Activated T-cell treated with anti-CD3 and anti-CD28 coated beads, Interleukin-2, amount 50 U/mL, for 4 hours (primary cell): ENCODE data around the gene SCN9A. TPM values are rescaled to one million over a fixed set of nuclear protein-coding genes. Genes with fewer than 3 reads are reported as not detected.

ENCODE experiments used
- ATAC-seq, 2 donors: fragments of 200-7000 bp; cut with Tn5 transposase; one replicate each; pipeline ENCODE4 v1.10.0; 2021
- DNase-seq: peaks from one replicate; pipeline ENCODE4 v3.0.0-alpha.2; 2020
- H3K27me3 Mint-ChIP-seq: one replicate; pipeline ENCODE4 v1.8.0; 2021; ENCODE audit warnings: low read depth, mixed read lengths
- H3K36me3 Mint-ChIP-seq: one replicate; pipeline ENCODE4 v1.8.0; 2022; ENCODE audit warnings: mixed read lengths; ENCODE audit not compliant: insufficient read depth
- H3K4me1 Mint-ChIP-seq: one replicate; pipeline ENCODE4 v1.8.0; 2021; ENCODE audit warnings: low read depth, mixed read lengths
- H3K4me3 Mint-ChIP-seq: one replicate; pipeline ENCODE4 v1.8.0; 2021; ENCODE audit warnings: mild to moderate bottlenecking, moderate library complexity, mixed read lengths
- H3K9me3 Mint-ChIP-seq: one replicate; pipeline ENCODE4 v1.8.0; 2021; ENCODE audit warnings: mixed read lengths
- total RNA-seq, 3 donors: library from RNA; stranded (reverse); gene quantifications; one replicate each; pipeline ENCODE4 v1.2.1, GENCODE V29; 2021

Gene SCN9A
- total RNA-seq, 3 donors from 2014 or later, result 0.13 TPM; not detected in 2

- Mint-ChIP-seq H3K36me3 (no peaks in the 10 kb centered on the region), H3K4me3 (no peak overlapping the region), H3K4me1 (no peaks in the 10 kb centered on the region), H3K9me3 (no peaks in the 10 kb centered on the region), H3K27me3 (no peaks in the 10 kb centered on the region)
- no peak for ATAC-seq
- DNase-seq, result no peak
Observed at GRCh38 chr2:166179201-166179600, 196.5 kb downstream of the SCN9A start.

GRCh38 chr2:166173263-166173662, 202.5 kb downstream of the SCN9A start:
- DNase-seq, result no peak
- Mint-ChIP-seq H3K36me3 (no peaks in the 10 kb centered on the region), H3K4me1 (no peaks in the 10 kb centered on the region), H3K9me3 (no peaks in the 10 kb centered on the region), H3K4me3 (no peak overlapping the region), H3K27me3 (no peaks in the 10 kb centered on the region)
- ATAC-seq, result no peak

DNA sequence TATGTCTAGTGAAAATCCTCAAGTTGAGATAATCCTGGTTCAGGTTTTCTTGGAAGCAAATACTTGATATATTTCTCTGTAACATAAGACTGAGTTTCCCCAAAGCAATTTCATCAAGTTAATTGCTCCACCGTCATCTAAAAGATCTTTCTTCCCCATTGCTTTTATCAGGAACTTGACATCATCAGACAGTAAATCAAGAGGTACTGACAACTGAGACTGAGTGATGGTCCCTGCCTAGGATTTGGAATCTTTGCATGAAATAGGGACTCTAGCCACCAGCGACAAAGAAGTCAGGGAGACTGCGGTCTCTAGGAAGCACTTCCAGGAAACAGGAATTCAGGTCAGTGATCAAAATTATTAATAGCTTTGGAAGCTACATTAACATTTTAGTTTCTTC, 204.5 kb downstream of the SCN9A start:
- no peak for ATAC-seq
- DNase-seq, result no peak
- Mint-ChIP-seq H3K4me1 (no peaks in the 10 kb centered on the region), H3K9me3 (no peaks in the 10 kb centered on the region), H3K36me3 (no peaks in the 10 kb centered on the region), H3K4me3 (no peak overlapping the region), H3K27me3 (peaks cover under 1% of the 10 kb centered on the region)

DNA sequence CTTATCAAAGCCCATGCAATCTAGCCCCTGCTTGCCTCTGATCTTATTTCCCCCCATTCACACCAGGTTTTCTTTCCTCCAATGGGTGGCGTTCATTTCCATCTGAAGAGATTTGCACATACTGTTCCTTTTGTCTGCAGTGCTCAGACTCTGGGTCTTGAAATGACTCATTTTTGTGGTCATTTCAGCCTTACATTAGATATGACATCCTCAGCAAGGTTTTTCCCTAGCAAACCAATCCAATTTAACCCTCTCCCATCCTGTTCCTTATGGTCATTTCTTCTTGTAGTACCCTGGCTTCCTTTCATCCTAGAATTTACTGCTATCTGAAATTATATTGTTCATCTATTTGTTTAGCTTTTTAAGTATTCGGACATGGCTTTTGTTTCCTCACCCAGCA, 205.4 kb downstream of the SCN9A start:
- no peak for ATAC-seq
- DNase-seq, result no peak
- no peak overlapping the region for H3K4me3 Mint-ChIP-seq
- no peaks in the 10 kb centered on the region for H3K9me3 Mint-ChIP-seq
- H3K4me1 Mint-ChIP-seq, result no peaks in the 10 kb centered on the region
- peaks cover 3% of the 10 kb centered on the region for H3K27me3 Mint-ChIP-seq
- H3K36me3 Mint-ChIP-seq, result no peaks in the 10 kb centered on the region

GRCh38 chr2:166167449-166167848, 208.3 kb downstream of the SCN9A start:
- Mint-ChIP-seq H3K27me3 (peaks cover 3% of the 10 kb centered on the region), H3K36me3 (no peaks in the 10 kb centered on the region), H3K4me1 (no peaks in the 10 kb centered on the region), H3K4me3 (no peak overlapping the region), H3K9me3 (no peaks in the 10 kb centered on the region)
- ATAC-seq (no peak), DNase-seq (no peak)

DNA sequence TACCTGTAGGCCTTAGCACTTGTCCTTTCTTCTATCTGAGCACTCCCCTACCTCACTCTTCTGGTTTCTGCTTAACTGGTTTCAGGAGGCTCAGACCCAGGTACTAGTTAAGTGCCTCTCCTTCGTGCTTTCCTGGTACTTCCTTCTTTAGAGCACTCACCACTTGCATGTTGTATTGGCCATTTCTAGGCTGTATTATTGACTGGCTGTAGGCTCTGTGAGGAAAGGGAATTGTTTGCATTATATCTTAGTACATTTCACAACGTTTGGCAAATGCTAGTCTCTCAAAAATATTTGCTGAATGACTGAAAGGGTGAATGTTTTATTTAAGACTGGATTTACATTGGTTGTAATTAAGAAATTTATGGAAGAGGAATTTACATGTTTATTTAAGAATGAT, 212.0 kb downstream of the SCN9A start:
- H3K4me3 Mint-ChIP-seq, result no peak overlapping the region
- no peak for DNase-seq
- no peaks in the 10 kb centered on the region for H3K9me3 Mint-ChIP-seq
- no peaks in the 10 kb centered on the region for H3K4me1 Mint-ChIP-seq
- no peak for ATAC-seq
- H3K27me3 Mint-ChIP-seq, result peaks cover 6% of the 10 kb centered on the region
- H3K36me3 Mint-ChIP-seq, result no peaks in the 10 kb centered on the region

DNA sequence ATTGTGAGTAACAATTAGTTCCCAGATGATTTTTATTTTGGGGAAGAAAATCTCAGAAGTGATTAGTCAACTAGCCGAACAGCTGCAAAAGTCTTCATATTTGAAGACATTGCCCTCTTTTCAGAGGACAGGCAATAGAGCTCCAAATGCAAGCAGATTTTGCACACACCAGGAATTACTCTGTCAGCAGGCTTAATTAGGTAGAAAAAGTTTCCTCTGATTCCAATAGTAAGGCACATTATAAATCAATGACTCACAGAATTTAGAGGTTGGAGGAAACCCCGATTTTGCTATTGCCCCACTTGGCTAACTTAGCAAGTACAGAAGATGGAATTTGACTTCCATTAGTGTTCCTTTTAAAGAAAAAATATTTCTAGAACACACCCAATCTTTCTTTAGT, 217.2 kb downstream of the SCN9A start:
- H3K36me3 Mint-ChIP-seq, result no peaks in the 10 kb centered on the region
- no peaks in the 10 kb centered on the region for H3K9me3 Mint-ChIP-seq
- no peak for DNase-seq
- no peak overlapping the region for H3K4me3 Mint-ChIP-seq
- ATAC-seq, result no peak
- H3K4me1 Mint-ChIP-seq, result no peaks in the 10 kb centered on the region
- H3K27me3 Mint-ChIP-seq, result peaks cover 3% of the 10 kb centered on the region

DNA sequence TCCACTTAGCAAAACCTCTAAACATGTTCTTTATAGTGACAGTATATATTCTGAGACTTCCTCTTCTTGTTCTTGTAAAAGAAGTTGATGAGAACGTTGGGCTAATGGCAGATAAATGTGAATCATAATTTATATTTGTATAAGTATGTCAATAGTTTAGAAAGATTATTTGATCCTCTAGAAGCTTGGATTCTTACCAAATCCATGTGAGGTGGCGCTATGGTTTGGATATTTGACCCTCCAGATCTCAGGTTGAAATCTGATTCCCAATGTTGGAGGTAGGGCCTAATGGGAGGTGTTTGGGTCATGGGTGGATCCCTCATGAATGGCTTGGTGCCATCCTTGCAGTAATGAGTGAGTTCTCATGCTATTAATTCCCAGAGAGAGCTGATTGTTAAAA, 218.2 kb downstream of the SCN9A start:
- Mint-ChIP-seq H3K27me3 (peaks cover 3% of the 10 kb centered on the region), H3K9me3 (no peaks in the 10 kb centered on the region)
- DNase-seq, result no peak

DNA sequence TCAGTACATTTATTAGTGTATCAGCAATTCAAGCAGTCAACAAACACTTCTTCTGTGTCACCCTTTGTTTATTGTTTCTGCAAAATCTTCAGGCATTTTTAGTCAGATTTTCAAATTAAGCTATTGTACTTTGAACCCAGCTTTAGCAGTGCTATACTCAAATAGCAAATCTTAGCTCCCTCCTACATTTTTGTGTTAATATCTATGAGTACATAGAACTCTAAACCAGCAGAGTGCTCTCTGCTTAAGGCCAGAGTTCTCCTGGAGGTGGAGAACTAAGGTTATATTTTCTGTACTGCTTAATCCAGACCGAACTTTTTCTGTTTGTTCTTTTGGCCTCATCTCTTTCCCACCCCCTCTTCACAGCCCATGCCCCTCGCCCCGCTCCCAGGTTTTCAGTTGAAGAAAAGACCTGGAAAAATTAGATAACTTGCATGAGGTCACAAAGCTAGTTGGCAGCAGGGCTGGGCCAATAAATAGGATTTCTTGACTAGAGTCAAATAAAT, 218.7 kb downstream of the SCN9A start:
- Mint-ChIP-seq H3K36me3 (no peaks in the 10 kb centered on the region), H3K9me3 (no peaks in the 10 kb centered on the region), H3K4me1 (no peaks in the 10 kb centered on the region), H3K4me3 (no peak overlapping the region), H3K27me3 (peaks cover 3% of the 10 kb centered on the region)
- no peak for ATAC-seq
- DNase-seq, result no peak

More for the DNA sequence above, 218.2 kb downstream of the SCN9A start:
- Mint-ChIP-seq H3K4me3 (no peak overlapping the region), H3K36me3 (no peaks in the 10 kb centered on the region), H3K4me1 (no peaks in the 10 kb centered on the region)
- ATAC-seq, result no peak

- H3K4me3 Mint-ChIP-seq, result no peak overlapping the region
- DNase-seq, result no peak
- no peaks in the 10 kb centered on the region for H3K4me1 Mint-ChIP-seq
- H3K9me3 Mint-ChIP-seq, result no peaks in the 10 kb centered on the region
- H3K27me3 Mint-ChIP-seq, result peaks cover 3% of the 10 kb centered on the region
- no peaks in the 10 kb centered on the region for H3K36me3 Mint-ChIP-seq
- no peak for ATAC-seq
Observed at GRCh38 chr2:166155589-166155988, 220.2 kb downstream of the SCN9A start.

GRCh38 chr2:166154685-166155338, 220.9 kb downstream of the SCN9A start:
- Mint-ChIP-seq H3K4me3 (no peak overlapping the region), H3K27me3 (peaks cover 3% of the 10 kb centered on the region), H3K36me3 (no peaks in the 10 kb centered on the region), H3K9me3 (no peaks in the 10 kb centered on the region), H3K4me1 (no peaks in the 10 kb centered on the region)
- no peak for DNase-seq
- ATAC-seq, result no peak

- no peaks in the 10 kb centered on the region for H3K9me3 Mint-ChIP-seq
- H3K4me3 Mint-ChIP-seq, result no peak overlapping the region
- H3K27me3 Mint-ChIP-seq, result no peaks in the 10 kb centered on the region
- H3K4me1 Mint-ChIP-seq, result no peaks in the 10 kb centered on the region
- no peaks in the 10 kb centered on the region for H3K36me3 Mint-ChIP-seq
- ATAC-seq (no peak), DNase-seq (no peak)
Observed at GRCh38 chr2:166152064-166152463, 223.7 kb downstream of the SCN9A start.

DNA sequence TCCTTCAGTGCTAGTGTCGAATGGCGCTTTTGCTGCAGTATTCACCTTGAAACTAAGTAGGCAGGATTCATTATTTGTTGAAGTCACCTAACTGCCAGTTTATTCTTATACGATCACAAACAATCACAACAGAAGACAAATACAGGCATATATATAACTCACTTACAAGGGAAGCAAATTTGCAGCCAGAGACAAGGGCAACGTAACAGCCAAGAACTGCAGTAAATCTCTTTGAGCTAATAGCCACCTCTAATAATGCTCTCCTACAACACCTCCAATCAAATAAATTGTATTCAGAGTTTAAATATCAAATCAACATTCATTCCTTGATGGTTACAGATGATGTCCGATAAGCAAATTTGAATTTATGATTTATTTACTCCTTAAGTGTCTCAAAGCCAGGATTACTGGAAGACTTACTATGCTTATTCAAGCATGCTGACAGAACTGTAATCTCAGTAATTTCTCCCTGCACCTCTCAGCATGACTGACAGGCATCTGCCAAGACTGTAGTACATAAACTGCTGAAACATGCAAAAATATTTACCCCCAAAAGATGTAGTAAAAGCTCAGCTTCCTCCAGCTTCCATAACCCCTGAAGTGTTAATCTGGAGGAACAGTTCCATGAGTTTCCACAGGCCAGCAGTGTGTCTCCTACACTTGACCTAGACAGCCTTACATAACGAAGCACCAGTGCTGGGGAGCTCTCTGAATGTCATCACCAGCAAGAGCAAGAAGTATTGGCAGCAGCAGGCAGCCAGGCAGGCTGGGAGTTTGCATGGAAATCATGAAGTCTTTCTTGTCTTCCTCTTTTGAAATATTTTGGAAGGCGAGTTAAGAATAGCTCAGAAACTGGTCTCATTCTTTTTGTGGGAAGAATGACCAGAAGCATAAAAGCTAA, 227.0 kb downstream of the SCN9A start:
- Mint-ChIP-seq H3K4me3 (no peak overlapping the region), H3K27me3 (no peaks in the 10 kb centered on the region), H3K36me3 (no peaks in the 10 kb centered on the region), H3K9me3 (no peaks in the 10 kb centered on the region), H3K4me1 (no peaks in the 10 kb centered on the region)
- ATAC-seq (no peak), DNase-seq (no peak)

- no peak for DNase-seq
- no peaks in the 10 kb centered on the region for H3K27me3 Mint-ChIP-seq
- no peaks in the 10 kb centered on the region for H3K9me3 Mint-ChIP-seq
- no peak for ATAC-seq
- H3K4me1 Mint-ChIP-seq, result no peaks in the 10 kb centered on the region
- H3K36me3 Mint-ChIP-seq, result no peaks in the 10 kb centered on the region
- no peak overlapping the region for H3K4me3 Mint-ChIP-seq
Observed at GRCh38 chr2:166147883-166148282, 227.9 kb downstream of the SCN9A start.
